ENCODE data around the gene EBF3.

GRCh38 chr10:129968853-129969183 is 4.7 kb upstream of the EBF3 start:
- TF ChIP-seq CTCF (conservative IDR thresholded peaks at IDR 0.05) (no peak), EZH2 (IDR thresholded peaks at IDR 0.05; ENCODE audit: low read depth) (no peak)

All from PC-9 (cell line).